Pancreas (tissue), 10 donors: ENCODE data around the gene PLBD2. TPM values are rescaled to one million over a fixed set of nuclear protein-coding genes. Genes with fewer than 3 reads are reported as not detected.

Experiments
- ATAC-seq, 4 donors: fragments of 200-7000 bp; cut with Tn5 transposase; one replicate each; pipeline versions ENCODE4 v1.8.0 to v1.9.1; 2020; ENCODE audit warnings: mild to moderate bottlenecking in 4 of 4, moderate library complexity in 4 of 4
- DNase-seq, 6 donors: peaks; one replicate each; pipeline ENCODE4 v3.0.0-alpha.2; 2020
- FAIRE-seq: peaks from 2 replicates; lab custom pipeline; 2012; peaks lifted over from hg19 to GRCh38; lab: Jason Lieb, UNC
- H3K27ac ChIP-seq, 4 donors: fragments of 200-600 bp; sonication (generic); 1 replicate in 3 of 4; 2 replicates in 1 of 4; pipeline versions ENCODE4 v1.5.0 to v1.8.0; 2020
- H3K27me3 ChIP-seq, 4 donors: fragments of 200-600 bp; one replicate each; pipeline ENCODE4 v1.8.0; 2021
- H3K36me3 ChIP-seq, 3 donors: fragments of 200-600 bp; sonication (generic) in 1 of 3; one replicate each; pipeline versions ENCODE4 v1.5.0 to v1.8.0; 2020 to 2021
- H3K4me1 ChIP-seq, 3 donors: fragments of 200-600 bp; one replicate each; pipeline ENCODE4 v1.8.0; 2021
- H3K4me3 ChIP-seq, 4 donors: fragments of 200-600 bp; sonication (generic) in 2 of 4; one replicate each; pipeline versions ENCODE4 v1.5.0 to v1.8.0; 2020 to 2021
- H3K9me3 ChIP-seq, 4 donors: fragments of 200-600 bp; one replicate each; pipeline ENCODE4 v1.8.0; 2021
- CTCF ChIP-seq, 4 donors: fragments of 200-600 bp; sonication (generic) in 3 of 4; IDR thresholded peaks; one replicate each; pipeline versions ENCODE4 v1.5.0 to v1.8.0; 2021; ENCODE audit warnings: antibody characterized with exemption in 4 of 4
- WGBS, 2 donors: extraction: QIAGEN DNeasy Blood & Tissue Kit; methylation state at CpG; one replicate each; pipeline ENCODE4 v1.1.7; 2013; 5-methylcytosine and 5-hydroxymethylcytosine counted together
- intact Hi-C, 3 donors: fragments of 100-400 bp; cut with DNase I; formaldehyde crosslinking; loops; one replicate each; pipeline versions ENCODE4 v1.11.1 to v1.14.2; 2022
- polyA plus RNA-seq, 2 donors: library from polyadenylated mRNA; stranded (reverse); fragments of 200-250 nt; gene quantifications; one replicate each; pipeline ENCODE4 v1.2.3, GENCODE V29; 2013
- total RNA-seq, 6 donors: library from RNA; stranded (reverse); fragmentation: NEBNext Ultra II Directional in 4 of 6; extraction: Animal tissue kit (Norgen Biotek cat#: 25700) in 4 of 6; gene quantifications; one replicate each; pipeline versions ENCODE4 v1.2.1 to v1.2.4, GENCODE V29; 2021 to 2023
- donor health status: healthy with polysubstance abuse.
- donor health status: DM: no; HTN: no; CAD: no; lungs with moderate emphysema.
- donor health status: DM: no; HTN: no; CAD: no.
- donor health status: control.
- donor health status: control.
- donor health status: Bipolar disorder and iron deficiency.
- donor health status: DM: yes; HTN: yes; CAD: no.
- donor health status: DM: no; HTN: no; CAD: no.
- donor health status: DM: no; HTN: no; CAD: no.
- donor health status: DM: yes; HTN: yes; CAD: no.

PLBD2 gene
- total and polyA plus RNA-seq, 8 donors = 11.4 to 29.3 (median 14.9) TPM

- peaks cover 0 to 9% (median 0%) of the 10 kb centered on the region in 3 donors for H3K4me1 ChIP-seq
- TF ChIP-seq CTCF (IDR thresholded peaks at IDR 0.05) = no peak
- no peaks in the 10 kb centered on the region for H3K9me3 ChIP-seq
- no peak for ATAC-seq
- intact Hi-C loops = no loop called here
- H3K4me3 ChIP-seq = peak overlapping the region in 2 of 4 donors; percentile 86 to 95
- FAIRE-seq = no peak
- 80 to 88% methylated on average over 5 of the region's 5 CpGs for WGBS, 2 donors
- no peak for DNase-seq
- peaks cover 0 to 7% (median 0%) of the 10 kb centered on the region in 3 donors for H3K36me3 ChIP-seq
- no peaks in the 10 kb centered on the region for H3K27me3 ChIP-seq
- H3K27ac ChIP-seq = no peak overlapping the region
Measured at GRCh38 chr12:113333418-113333750, 25.0 kb upstream of the PLBD2 start.

- peak overlapping the region; percentile 21 to 95 (median 67) for H3K4me3 ChIP-seq
- peak overlapping the region; percentile 46 to 83 (median 60) for H3K27ac ChIP-seq
- peaks cover 0 to 9% (median 0%) of the 10 kb centered on the region in 3 donors for H3K4me1 ChIP-seq
- TF ChIP-seq CTCF (IDR thresholded peaks at IDR 0.05) = no peak
- DNase-seq = peak in 2 of 6 donors; percentile 21 to 38
- no peaks in the 10 kb centered on the region for H3K27me3 ChIP-seq
- peak; percentile 44 to 49 (median 48) for ATAC-seq
- H3K9me3 ChIP-seq = no peaks in the 10 kb centered on the region
- H3K36me3 ChIP-seq = peaks cover 0 to 7% (median 0%) of the 10 kb centered on the region in 3 donors
- WGBS, 2 donors = 19 to 23% methylated on average over 27 of the region's 27 CpGs
- intact Hi-C loops = no loop called here
- FAIRE-seq = no peak
Measured at GRCh38 chr12:113333877-113334785, 24.3 kb upstream of the PLBD2 start.

GRCh38 chr12:113334786-113335539, 23.4 kb upstream of the PLBD2 start, which contains the start of gene SLC8B1:
TSS of gene SLC8B1 (minus strand) at chr12:113335109. CDS start at chr12:113332878, 2,231 bp downstream.
- ATAC-seq (peak; percentile 97 to 99 (median 98)), DNase-seq (peak; percentile 83 to 99 (median 93)), FAIRE-seq (no peak)
- intact Hi-C loops = no loop called here
- TF ChIP-seq CTCF (IDR thresholded peaks at IDR 0.05) = no peak
- H3K9me3 ChIP-seq = no peaks in the 10 kb centered on the region
- peak within 1 kb of the TSS; percentile 46 to 83 (median 60) for H3K27ac ChIP-seq
- peaks cover 0 to 9% (median 0%) of the 10 kb centered on the region in 3 donors for H3K4me1 ChIP-seq
- H3K36me3 ChIP-seq = peaks cover 0 to 7% (median 0%) of the 10 kb centered on the region in 3 donors
- WGBS, 2 donors = 1% methylated on average over 42 to 62 of the region's 62 CpGs
- peak within 1 kb of the TSS; percentile 21 to 95 (median 67) for H3K4me3 ChIP-seq
- no peaks in the 10 kb centered on the region for H3K27me3 ChIP-seq

- H3K27me3 ChIP-seq = no peaks in the 10 kb centered on the region
- intact Hi-C loops = no loop called here
- no peak overlapping the region for H3K4me3 ChIP-seq
- 96 to 98% methylated on average over 5 of the region's 5 CpGs for WGBS, 2 donors
- ATAC-seq = no peak
- H3K36me3 ChIP-seq = no peaks in the 10 kb centered on the region
- no peak overlapping the region for H3K27ac ChIP-seq
- no peak for FAIRE-seq
- DNase-seq = no peak
- no peaks in the 10 kb centered on the region for H3K9me3 ChIP-seq
- H3K4me1 ChIP-seq = no peaks in the 10 kb centered on the region
- no peak for TF ChIP-seq CTCF (IDR thresholded peaks at IDR 0.05)
Measured at GRCh38 chr12:113339540-113339939, 18.8 kb upstream of the PLBD2 start.
